Thyroid gland (tissue), 4 donors: Measurements from ENCODE around the gene ADNP.

Source experiments
- POLR2A ChIP-seq, 2 donors: fragments of 450-650 bp; IDR thresholded peaks; one replicate each; pipeline ENCODE4 v1.6.1; 2017; ENCODE audit warnings: antibody characterized with exemption in 2 of 2, mild to moderate bottlenecking in 2 of 2, moderate library complexity in 1 of 2
- TF ChIP-seq, protein P1 (sequence below), 6 experiments: fragments of 200-600 bp in 3 of 6; fragments of 450-650 bp in 3 of 6; sonication (generic) in 3 of 6; IDR thresholded peaks; one replicate each; pipeline ENCODE4 v1.5.1; 2016 to 2019; ENCODE audit warnings: antibody characterized with exemption in 6 of 6, mild to moderate bottlenecking in 2 of 6, inconsistent platforms in 1 of 6, moderate library complexity in 1 of 6

DNA sequence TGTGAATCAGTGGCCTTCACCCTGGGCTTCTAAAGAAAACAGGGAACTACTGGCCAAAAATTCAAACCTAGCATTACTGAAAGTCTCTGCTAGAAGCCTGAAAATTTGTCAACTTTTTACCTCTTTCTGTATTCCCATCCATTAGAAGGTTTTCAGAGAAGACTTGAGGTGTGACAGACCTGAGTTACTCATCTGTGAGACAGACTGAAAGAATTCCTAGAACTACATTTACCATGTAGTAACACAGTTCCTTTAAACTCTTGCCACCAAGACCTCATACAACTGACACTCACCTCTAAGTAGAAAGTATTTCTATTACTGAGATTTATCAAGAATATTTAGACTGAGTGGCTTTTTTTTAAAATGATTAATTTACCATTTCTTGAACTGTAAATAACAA lies 22.6 kb upstream of the ADNP start:
- no peak for TF ChIP-seq POLR2A (IDR thresholded peaks at IDR 0.05)
- TF ChIP-seq, protein P1, sequence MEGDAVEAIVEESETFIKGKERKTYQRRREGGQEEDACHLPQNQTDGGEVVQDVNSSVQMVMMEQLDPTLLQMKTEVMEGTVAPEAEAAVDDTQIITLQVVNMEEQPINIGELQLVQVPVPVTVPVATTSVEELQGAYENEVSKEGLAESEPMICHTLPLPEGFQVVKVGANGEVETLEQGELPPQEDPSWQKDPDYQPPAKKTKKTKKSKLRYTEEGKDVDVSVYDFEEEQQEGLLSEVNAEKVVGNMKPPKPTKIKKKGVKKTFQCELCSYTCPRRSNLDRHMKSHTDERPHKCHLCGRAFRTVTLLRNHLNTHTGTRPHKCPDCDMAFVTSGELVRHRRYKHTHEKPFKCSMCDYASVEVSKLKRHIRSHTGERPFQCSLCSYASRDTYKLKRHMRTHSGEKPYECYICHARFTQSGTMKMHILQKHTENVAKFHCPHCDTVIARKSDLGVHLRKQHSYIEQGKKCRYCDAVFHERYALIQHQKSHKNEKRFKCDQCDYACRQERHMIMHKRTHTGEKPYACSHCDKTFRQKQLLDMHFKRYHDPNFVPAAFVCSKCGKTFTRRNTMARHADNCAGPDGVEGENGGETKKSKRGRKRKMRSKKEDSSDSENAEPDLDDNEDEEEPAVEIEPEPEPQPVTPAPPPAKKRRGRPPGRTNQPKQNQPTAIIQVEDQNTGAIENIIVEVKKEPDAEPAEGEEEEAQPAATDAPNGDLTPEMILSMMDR (IDR thresholded peaks at IDR 0.05), result no peak
